GM23338 (cell line): ENCODE measurements around the gene MAP4K4. TPM values are rescaled to one million over a fixed set of nuclear protein-coding genes. Genes with fewer than 3 reads are reported as not detected.

Experiments
- ATAC-seq: fragments of 200-7000 bp; cut with Tn5 transposase; 3 replicates; pipeline ENCODE4 v1.9.1; 2020
- DNase-seq: peaks from one replicate; pipeline ENCODE4 v3.0.0-alpha.2; 2015; ENCODE audit warnings: low spot score
- H2AFZ ChIP-seq: fragments of 200-600 bp; sonication (generic); 2 replicates; pipeline ENCODE4 v1.8.0; 2016; ENCODE audit warnings: antibody characterized with exemption, mild to moderate bottlenecking, moderate library complexity
- H3F3A ChIP-seq: fragments of 200-600 bp; sonication (generic); replicated peaks from 2 replicates; pipeline ENCODE4 v1.8.0; 2017; ENCODE audit warnings: antibody characterized with exemption, mixed run types, low read depth
- H3K27ac ChIP-seq: fragments of 200-600 bp; sonication (generic); 2 replicates; pipeline ENCODE4 v1.6.1; 2016; ENCODE audit warnings: low read depth
- H3K27me3 ChIP-seq: fragments of 200-600 bp; sonication (generic); 2 replicates; pipeline ENCODE4 v1.8.0; 2016; ENCODE audit warnings: mild to moderate bottlenecking, mixed run types, moderate library complexity; ENCODE audit not compliant: insufficient read depth
- H3K36me3 ChIP-seq: fragments of 200-600 bp; sonication (generic); 2 replicates; pipeline ENCODE4 v1.8.0; 2016; ENCODE audit warnings: mild to moderate bottlenecking; ENCODE audit not compliant: insufficient read depth
- H3K4me1 ChIP-seq: fragments of 200-600 bp; sonication (generic); 2 replicates; pipeline ENCODE4 v1.8.0; 2016; ENCODE audit warnings: mild to moderate bottlenecking, moderate library complexity; ENCODE audit not compliant: insufficient read depth
- H3K4me2 ChIP-seq: fragments of 200-600 bp; sonication (generic); 2 replicates; pipeline ENCODE4 v1.7.1; 2017; ENCODE audit warnings: mixed run types
- H3K4me3 ChIP-seq: fragments of 200-600 bp; sonication (generic); 2 replicates; pipeline ENCODE4 v1.6.1; 2016; ENCODE audit warnings: mixed run types
- H3K79me2 ChIP-seq: fragments of 200-600 bp; sonication (generic); replicated peaks from 2 replicates; pipeline ENCODE4 v1.8.0; 2017; ENCODE audit warnings: mild to moderate bottlenecking; ENCODE audit not compliant: insufficient read depth
- H3K9me2 ChIP-seq: fragments of 200-600 bp; sonication (generic); 2 replicates; pipeline ENCODE4 v1.8.0; 2017; ENCODE audit not compliant: insufficient read depth
- H4K20me1 ChIP-seq: fragments of 200-600 bp; sonication (generic); replicated peaks from 2 replicates; pipeline ENCODE4 v1.8.0; 2017; ENCODE audit warnings: mild to moderate bottlenecking; ENCODE audit not compliant: insufficient read depth
- H3K27ac Mint-ChIP-seq: 2 replicates; pipeline ENCODE4 v1.8.0; 2020; ENCODE audit warnings: inconsistent platforms, mild to moderate bottlenecking, moderate library complexity, mixed read lengths
- H3K27me3 Mint-ChIP-seq: 3 replicates; pipeline ENCODE4 v1.8.0; 2022; ENCODE audit warnings: low read depth, mild to moderate bottlenecking, moderate library complexity, mixed read lengths, inconsistent platforms; ENCODE audit not compliant: insufficient read depth, poor library complexity
- H3K36me3 Mint-ChIP-seq: 3 replicates; pipeline ENCODE4 v1.8.0; 2021; ENCODE audit warnings: low read depth, mild to moderate bottlenecking, inconsistent platforms, moderate library complexity, mixed read lengths
- H3K4me1 Mint-ChIP-seq: 3 replicates; pipeline ENCODE4 v1.8.0; 2020; ENCODE audit warnings: mild to moderate bottlenecking, inconsistent platforms, mixed read lengths
- H3K4me3 Mint-ChIP-seq: 3 replicates; pipeline ENCODE4 v1.8.0; 2021; ENCODE audit warnings: moderate library complexity, mild to moderate bottlenecking, inconsistent platforms, mixed read lengths
- H3K9me3 Mint-ChIP-seq: 3 replicates; pipeline ENCODE4 v1.8.0; 2020; ENCODE audit warnings: moderate library complexity, mild to moderate bottlenecking, inconsistent platforms, mixed read lengths
- JUNB ChIP-seq: IDR thresholded peaks from one replicate; pipeline ENCODE4 v1.6.1; 2016; ENCODE audit warnings: antibody characterized with exemption; ENCODE audit not compliant: unreplicated experiment
- NANOG ChIP-seq: IDR thresholded peaks from 2 replicates; pipeline ENCODE4 v1.6.1; 2016; ENCODE audit warnings: antibody characterized with exemption, borderline replicate concordance
- POLR2AphosphoS5 ChIP-seq: IDR thresholded peaks from 2 replicates; pipeline ENCODE4 v1.6.1; 2016; ENCODE audit warnings: antibody characterized with exemption, low read depth
- REST ChIP-seq: IDR thresholded peaks from one replicate; pipeline ENCODE4 v1.6.1; 2018; ENCODE audit warnings: antibody characterized with exemption; ENCODE audit not compliant: unreplicated experiment
- STAT1 ChIP-seq: IDR thresholded peaks from one replicate; pipeline ENCODE4 v1.6.1; 2016; ENCODE audit warnings: antibody characterized with exemption; ENCODE audit not compliant: unreplicated experiment
- ZNF114 ChIP-seq: fragments of 250-450 bp; sonication (Bioruptor Pico); IDR thresholded peaks from 2 replicates; pipeline ENCODE4 v1.5.0; 2020; ENCODE audit warnings: mild to moderate bottlenecking, moderate library complexity
- ZNF331 ChIP-seq: fragments of 250-450 bp; sonication (Bioruptor Pico); IDR thresholded peaks from 2 replicates; pipeline ENCODE4 v1.5.0; 2020; ENCODE audit warnings: low read depth, mild to moderate bottlenecking, moderate library complexity
- polyA plus RNA-seq: library from polyadenylated mRNA; unstranded; fragments of >200 nt; fragmentation: Nextera tagmentation; extraction: Ambion mirVana; gene quantifications from 2 replicates; pipeline ENCODE4 v1.2.1, GENCODE V29; 2016
- total RNA-seq: library from RNA; depleted of rRNA; stranded (reverse); fragments of >200 nt; shearing (Covaris generic); gene quantifications from 2 replicates; pipeline ENCODE4 v1.2.3, GENCODE V29; 2014
- TF ChIP-seq, protein P1 (sequence below): fragments of 250-450 bp; sonication (Bioruptor Pico); IDR thresholded peaks from 2 replicates; pipeline ENCODE4 v1.5.0; 2020; ENCODE audit warnings: mild to moderate bottlenecking, moderate library complexity
- TF ChIP-seq, protein P2 (sequence below): IDR thresholded peaks from 2 replicates; pipeline ENCODE4 v1.6.1; 2016; ENCODE audit warnings: antibody characterized with exemption

The MAP4K4 gene
- total and polyA plus RNA-seq, 2 experiments from 2014 or later = 34.6 to 99.2 TPM

DNA sequence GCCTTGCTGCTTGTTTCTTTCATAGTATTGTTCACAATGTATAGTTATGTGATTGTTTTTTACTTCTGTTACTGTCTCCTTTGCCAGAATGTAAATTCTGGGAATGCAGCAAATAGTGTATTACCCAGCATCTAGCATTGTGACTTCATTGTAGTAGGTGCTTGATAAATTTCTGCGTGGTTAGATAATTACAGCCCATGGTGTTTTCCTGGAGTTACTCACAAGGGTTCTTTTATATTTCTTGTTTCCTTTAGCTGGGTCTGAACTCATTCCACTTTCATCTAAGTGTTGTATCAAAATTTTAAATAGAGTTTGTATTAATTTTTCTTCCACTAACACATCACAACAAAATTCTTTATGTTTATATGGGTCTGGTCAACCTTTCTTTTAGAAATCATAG lies 132.6 kb downstream of the MAP4K4 start (continued):
- TF ChIP-seq REST (no peak), ZNF114 (CRISPR knock-in tag) (no peak)

DNA sequence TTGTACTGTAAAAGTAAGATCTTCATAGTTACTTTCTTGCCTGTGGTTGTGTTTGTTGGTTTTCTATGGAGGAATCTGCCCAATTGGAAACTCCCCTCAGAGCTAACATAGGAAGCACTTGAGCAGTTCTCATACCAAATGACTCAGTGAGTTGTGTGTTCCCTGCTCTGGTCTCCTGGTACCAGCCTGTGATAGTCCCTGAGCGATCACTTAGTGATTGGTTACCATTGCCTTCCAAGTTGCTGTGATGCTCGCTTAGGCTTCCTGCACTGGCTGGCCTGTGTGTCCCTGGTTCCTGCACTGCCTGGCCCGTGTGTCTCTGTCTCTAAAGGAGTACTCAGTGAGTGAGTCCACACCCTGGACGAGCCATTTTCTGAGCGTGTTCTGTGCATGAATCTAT lies 133.0 kb downstream of the MAP4K4 start:
- Mint-ChIP-seq H3K4me3 (no peak overlapping the region), H3K27ac (no peak overlapping the region), H3K27me3 (no peaks in the 10 kb centered on the region), H3K9me3 (no peaks in the 10 kb centered on the region), H3K4me1 (peaks cover 15% of the 10 kb centered on the region), H3K36me3 (peaks cover 50% of the 10 kb centered on the region)
- Histone ChIP-seq H3K36me3 (peaks cover 10% of the 10 kb centered on the region), H3K27me3 (no peaks in the 10 kb centered on the region), H2AFZ (no peak overlapping the region), H3K27ac (no peak overlapping the region; the same call in 1 of the 2 replicates), H3K4me3 (no peak overlapping the region), H3K4me1 (0 out of 2 replicates have a peak, but pooled peaks cover 4% of the 10 kb centered on the region), H3K4me2 (no peak overlapping the region), H3K79me2 (no peaks in the 10 kb centered on the region), H3K9me2 (no peaks in the 10 kb centered on the region), H4K20me1 (peaks cover 7% of the 10 kb centered on the region), H3F3A (no peaks in the 10 kb centered on the region)
- ATAC-seq (no peak; the same call in 2 of the 3 replicates), DNase-seq (no peak)
- TF ChIP-seq STAT1 (no peak), POLR2AphosphoS5 (no peak), JUNB (no peak), NANOG (no peak), ZNF331 (no peak)
- TF ChIP-seq, protein P1, sequence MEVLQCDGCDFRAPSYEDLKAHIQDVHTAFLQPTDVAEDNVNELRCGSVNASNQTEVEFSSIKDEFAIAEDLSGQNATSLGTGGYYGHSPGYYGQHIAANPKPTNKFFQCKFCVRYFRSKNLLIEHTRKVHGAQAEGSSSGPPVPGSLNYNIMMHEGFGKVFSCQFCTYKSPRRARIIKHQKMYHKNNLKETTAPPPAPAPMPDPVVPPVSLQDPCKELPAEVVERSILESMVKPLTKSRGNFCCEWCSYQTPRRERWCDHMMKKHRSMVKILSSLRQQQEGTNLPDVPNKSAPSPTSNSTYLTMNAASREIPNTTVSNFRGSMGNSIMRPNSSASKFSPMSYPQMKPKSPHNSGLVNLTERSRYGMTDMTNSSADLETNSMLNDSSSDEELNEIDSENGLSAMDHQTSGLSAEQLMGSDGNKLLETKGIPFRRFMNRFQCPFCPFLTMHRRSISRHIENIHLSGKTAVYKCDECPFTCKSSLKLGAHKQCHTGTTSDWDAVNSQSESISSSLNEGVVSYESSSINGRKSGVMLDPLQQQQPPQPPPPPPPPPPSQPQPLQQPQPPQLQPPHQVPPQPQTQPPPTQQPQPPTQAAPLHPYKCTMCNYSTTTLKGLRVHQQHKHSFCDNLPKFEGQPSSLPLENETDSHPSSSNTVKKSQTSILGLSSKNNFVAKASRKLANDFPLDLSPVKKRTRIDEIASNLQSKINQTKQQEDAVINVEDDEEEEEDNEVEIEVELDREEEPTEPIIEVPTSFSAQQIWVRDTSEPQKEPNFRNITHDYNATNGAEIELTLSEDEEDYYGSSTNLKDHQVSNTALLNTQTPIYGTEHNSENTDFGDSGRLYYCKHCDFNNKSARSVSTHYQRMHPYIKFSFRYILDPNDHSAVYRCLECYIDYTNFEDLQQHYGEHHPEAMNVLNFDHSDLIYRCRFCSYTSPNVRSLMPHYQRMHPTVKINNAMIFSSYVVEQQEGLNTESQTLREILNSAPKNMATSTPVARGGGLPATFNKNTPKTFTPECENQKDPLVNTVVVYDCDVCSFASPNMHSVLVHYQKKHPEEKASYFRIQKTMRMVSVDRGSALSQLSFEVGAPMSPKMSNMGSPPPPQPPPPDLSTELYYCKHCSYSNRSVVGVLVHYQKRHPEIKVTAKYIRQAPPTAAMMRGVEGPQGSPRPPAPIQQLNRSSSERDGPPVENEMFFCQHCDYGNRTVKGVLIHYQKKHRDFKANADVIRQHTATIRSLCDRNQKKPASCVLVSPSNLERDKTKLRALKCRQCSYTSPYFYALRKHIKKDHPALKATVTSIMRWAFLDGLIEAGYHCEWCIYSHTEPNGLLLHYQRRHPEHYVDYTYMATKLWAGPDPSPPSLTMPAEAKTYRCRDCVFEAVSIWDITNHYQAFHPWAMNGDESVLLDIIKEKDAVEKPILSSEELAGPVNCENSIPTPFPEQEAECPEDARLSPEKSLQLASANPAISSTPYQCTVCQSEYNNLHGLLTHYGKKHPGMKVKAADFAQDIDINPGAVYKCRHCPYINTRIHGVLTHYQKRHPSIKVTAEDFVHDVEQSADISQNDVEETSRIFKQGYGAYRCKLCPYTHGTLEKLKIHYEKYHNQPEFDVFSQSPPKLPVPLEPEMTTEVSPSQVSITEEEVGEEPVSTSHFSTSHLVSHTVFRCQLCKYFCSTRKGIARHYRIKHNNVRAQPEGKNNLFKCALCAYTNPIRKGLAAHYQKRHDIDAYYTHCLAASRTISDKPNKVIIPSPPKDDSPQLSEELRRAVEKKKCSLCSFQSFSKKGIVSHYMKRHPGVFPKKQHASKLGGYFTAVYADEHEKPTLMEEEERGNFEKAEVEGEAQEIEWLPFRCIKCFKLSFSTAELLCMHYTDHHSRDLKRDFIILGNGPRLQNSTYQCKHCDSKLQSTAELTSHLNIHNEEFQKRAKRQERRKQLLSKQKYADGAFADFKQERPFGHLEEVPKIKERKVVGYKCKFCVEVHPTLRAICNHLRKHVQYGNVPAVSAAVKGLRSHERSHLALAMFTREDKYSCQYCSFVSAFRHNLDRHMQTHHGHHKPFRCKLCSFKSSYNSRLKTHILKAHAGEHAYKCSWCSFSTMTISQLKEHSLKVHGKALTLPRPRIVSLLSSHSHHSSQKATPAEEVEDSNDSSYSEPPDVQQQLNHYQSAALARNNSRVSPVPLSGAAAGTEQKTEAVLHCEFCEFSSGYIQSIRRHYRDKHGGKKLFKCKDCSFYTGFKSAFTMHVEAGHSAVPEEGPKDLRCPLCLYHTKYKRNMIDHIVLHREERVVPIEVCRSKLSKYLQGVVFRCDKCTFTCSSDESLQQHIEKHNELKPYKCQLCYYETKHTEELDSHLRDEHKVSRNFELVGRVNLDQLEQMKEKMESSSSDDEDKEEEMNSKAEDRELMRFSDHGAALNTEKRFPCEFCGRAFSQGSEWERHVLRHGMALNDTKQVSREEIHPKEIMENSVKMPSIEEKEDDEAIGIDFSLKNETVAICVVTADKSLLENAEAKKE (CRISPR knock-in tag) = no peak
- TF ChIP-seq, protein P2, sequence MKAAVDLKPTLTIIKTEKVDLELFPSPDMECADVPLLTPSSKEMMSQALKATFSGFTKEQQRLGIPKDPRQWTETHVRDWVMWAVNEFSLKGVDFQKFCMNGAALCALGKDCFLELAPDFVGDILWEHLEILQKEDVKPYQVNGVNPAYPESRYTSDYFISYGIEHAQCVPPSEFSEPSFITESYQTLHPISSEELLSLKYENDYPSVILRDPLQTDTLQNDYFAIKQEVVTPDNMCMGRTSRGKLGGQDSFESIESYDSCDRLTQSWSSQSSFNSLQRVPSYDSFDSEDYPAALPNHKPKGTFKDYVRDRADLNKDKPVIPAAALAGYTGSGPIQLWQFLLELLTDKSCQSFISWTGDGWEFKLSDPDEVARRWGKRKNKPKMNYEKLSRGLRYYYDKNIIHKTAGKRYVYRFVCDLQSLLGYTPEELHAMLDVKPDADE = no peak
